ENCODE results near the gene TP53I13.
A peak's percentile ranks its signal among the peaks of the same experiment; 100 is the strongest.

TP53I13 gene

GRCh38 chr17:29567304-29567553, 1.3 kb upstream of the TP53I13 start:
- DNase-seq (ENCODE audit: low read depth) = peak; percentile 41

- DNase-seq (ENCODE audit: low read depth) = peak; percentile 75
These were observed 759 bp upstream of the TP53I13 start for GRCh38 chr17:29567554-29568330.

GRCh38 chr17:29569245-29569950, 897 bp downstream of the TP53I13 start:
- DNase-seq (ENCODE audit: low read depth) = peak; percentile 82

GRCh38 chr17:29570521-29570920, 2.0 kb downstream of the TP53I13 start:
- DNase-seq (ENCODE audit: low read depth) = no peak

GRCh38 chr17:29571486-29571882, 3.0 kb downstream of the TP53I13 start:
- DNase-seq (ENCODE audit: low read depth) = no peak

GRCh38 chr17:29571883-29572681, 3.6 kb downstream of the TP53I13 start:
- DNase-seq (ENCODE audit: low read depth) = no peak

- DNase-seq (ENCODE audit: low read depth) = peak; percentile 46
These were observed 4.4 kb downstream of the TP53I13 start for GRCh38 chr17:29572691-29573557.

- no peak for DNase-seq (ENCODE audit: low read depth)
These were observed 5.0 kb downstream of the TP53I13 start for GRCh38 chr17:29573558-29573869.

GRCh38 chr17:29573871-29574731, 5.6 kb downstream of the TP53I13 start:
- DNase-seq (ENCODE audit: low read depth) = no peak

- no peak for DNase-seq (ENCODE audit: low read depth)
These were observed 6.4 kb downstream of the TP53I13 start for GRCh38 chr17:29574732-29575510.

GRCh38 chr17:29575511-29576213, 7.2 kb downstream of the TP53I13 start:
- DNase-seq (ENCODE audit: low read depth) = no peak

- no peak for DNase-seq (ENCODE audit: low read depth)
These were observed 7.9 kb downstream of the TP53I13 start for GRCh38 chr17:29576214-29577000.

- DNase-seq (ENCODE audit: low read depth) = no peak
These were observed 8.5 kb downstream of the TP53I13 start for GRCh38 chr17:29577001-29577370.

- DNase-seq (ENCODE audit: low read depth) = no peak
These were observed 9.1 kb downstream of the TP53I13 start for GRCh38 chr17:29577385-29578211.

- no peak for DNase-seq (ENCODE audit: low read depth)
These were observed 10.4 kb downstream of the TP53I13 start for GRCh38 chr17:29578626-29579485.

- DNase-seq (ENCODE audit: low read depth) = peak; percentile 87
These were observed 11.6 kb downstream of the TP53I13 start for GRCh38 chr17:29579866-29580771.
